K562 (cell line): Measurements from ENCODE around the gene CCDC124. TPM values are rescaled to one million over a fixed set of nuclear protein-coding genes. Genes with fewer than 3 reads are reported as not detected.

Experiments
- ATAC-seq: fragments of 200-7000 bp; cut with Tn5 transposase; 3 replicates; pipeline ENCODE4 v1.9.1; 2020; ENCODE audit warnings: moderate library complexity
- BruUV-seq: library from RNA; stranded (reverse); fragments of 400-500 nt; replicated peaks from 2 replicates; lab custom pipeline; 2021; lab: Mats Ljungman, UMichigan
- CTCF ChIA-PET: fragments of 300-600 bp; formaldehyde crosslinking; extraction: SDS; loops from one replicate; lab custom pipeline; 2021; ENCODE audit warnings: low intra/inter-chr PET ratio; lab: Yijun Ruan, JAX
- POLR2A ChIA-PET: fragments of 300-600, 350-650 bp; sonication (Branson Sonifier 250); formaldehyde crosslinking; extraction: SDS; loops from one replicate; lab custom pipeline; 2021; ENCODE audit warnings: antibody characterized with exemption, inconsistent platforms; lab: Yijun Ruan, JAX
- DNase-seq, 4 experiments: peaks; one replicate each; pipeline versions ENCODE4 v3.0.0 to v3.0.0-alpha.2; 2011 to 2018; ENCODE audit warnings: low spot score in 3 of 4, mixed read lengths in 3 of 4; ENCODE audit errors: extremely low read depth in 1 of 4
- FAIRE-seq: peaks from 2 replicates; lab custom pipeline; 2011; peaks lifted over from hg19 to GRCh38; lab: Jason Lieb, UNC
- H2AFZ ChIP-seq: 2 replicates; pipeline ENCODE4 v1.6.0; 2011; ENCODE audit warnings: low read depth, low read length, control low read depth, inconsistent platforms
- H3K27ac ChIP-seq: fragments of 200-600 bp; 3 replicates; pipeline ENCODE4 v1.8.0; 2011; ENCODE audit warnings: low read depth, mild to moderate bottlenecking, control low read depth, inconsistent platforms, low read length, moderate library complexity, mixed read lengths; ENCODE audit errors: extremely low read depth
- H3K27me3 ChIP-seq, 2 experiments: fragments of 300-600 bp in 1 of 2; 2 replicates in 1 of 2; 3 replicates in 1 of 2; pipeline versions ENCODE4 v1.6.0 to v1.8.0; 2011; ENCODE audit warnings: inconsistent platforms in 2 of 2, low read length in 2 of 2, mild to moderate bottlenecking in 1 of 2, mixed read lengths in 1 of 2, moderate library complexity in 1 of 2; ENCODE audit not compliant: control insufficient read depth in 2 of 2, insufficient read depth in 2 of 2
- H3K36me3 ChIP-seq: fragments of 300-600 bp; 3 replicates; pipeline ENCODE4 v1.8.0; 2011; ENCODE audit warnings: mild to moderate bottlenecking, low read length, inconsistent platforms; ENCODE audit not compliant: control insufficient read depth, insufficient read depth
- H3K4me1 ChIP-seq, 2 experiments: fragments of 200-600 bp in 1 of 2; replicated peaks in 1 of 2; 2 replicates in 1 of 2; 3 replicates in 1 of 2; pipeline versions ENCODE4 v1.5.1 to v1.8.0; 2011; ENCODE audit warnings: inconsistent platforms in 2 of 2, low read length in 2 of 2, mild to moderate bottlenecking in 1 of 2, mixed read lengths in 1 of 2, moderate library complexity in 1 of 2; ENCODE audit not compliant: control insufficient read depth in 2 of 2, insufficient read depth in 2 of 2
- H3K4me2 ChIP-seq: 2 replicates; pipeline ENCODE4 v1.6.1; 2011; ENCODE audit warnings: low read length, control low read depth, inconsistent platforms, mixed read lengths; ENCODE audit not compliant: insufficient read depth
- H3K4me3 ChIP-seq: fragments of 200-600 bp; sonication (generic), shearing (Covaris generic); 2 replicates; pipeline ENCODE4 v1.5.1; 2016; ENCODE audit warnings: control low read depth, inconsistent platforms
- H3K79me2 ChIP-seq: fragments of 200-600 bp; 3 replicates; pipeline ENCODE4 v1.8.0; 2011; ENCODE audit warnings: low read length, inconsistent platforms; ENCODE audit not compliant: control insufficient read depth, insufficient read depth
- H3K9ac ChIP-seq, 2 experiments: 2 replicates each; pipeline versions ENCODE4 v1.6.0 to v1.6.1; 2011; ENCODE audit warnings: low read depth in 2 of 2, low read length in 2 of 2, control low read depth in 1 of 2, inconsistent platforms in 1 of 2, mild to moderate bottlenecking in 1 of 2, mixed read lengths in 1 of 2; ENCODE audit not compliant: insufficient read depth in 1 of 2
- H3K9me1 ChIP-seq: one replicate; pipeline ENCODE4 v1.6.0; 2011; ENCODE audit warnings: inconsistent platforms, mild to moderate bottlenecking, low read length, moderate library complexity; ENCODE audit not compliant: control insufficient read depth, insufficient read depth
- H3K9me3 ChIP-seq: replicated peaks from 2 replicates; pipeline ENCODE4 v1.5.1; 2011; ENCODE audit warnings: low read depth, low read length, inconsistent platforms; ENCODE audit not compliant: control insufficient read depth, insufficient read depth
- H4K20me1 ChIP-seq: replicated peaks from 2 replicates; pipeline ENCODE4 v1.6.1; 2011; ENCODE audit warnings: low read length, inconsistent platforms, mixed read lengths; ENCODE audit not compliant: control insufficient read depth, insufficient read depth
- BRD9 ChIP-seq: fragments of 450-650 bp; IDR thresholded peaks from 2 replicates; pipeline ENCODE4 v1.6.1; 2018; ENCODE audit warnings: low read depth; ENCODE audit not compliant: partially characterized antibody
- CREM ChIP-seq: IDR thresholded peaks from 2 replicates; pipeline ENCODE4 v1.6.1; 2014; ENCODE audit warnings: antibody characterized with exemption, low read depth
- CXXC5 ChIP-seq: fragments of 250-450 bp; sonication (Bioruptor Pico); IDR thresholded peaks from 2 replicates; pipeline ENCODE4 v1.8.0; 2022; ENCODE audit warnings: inconsistent platforms, mild to moderate bottlenecking, moderate library complexity
- ELF1 ChIP-seq: fragments of 200-800 bp; sonication (Bioruptor generic); IDR thresholded peaks from 2 replicates; pipeline ENCODE4 v1.6.1; 2016; ENCODE audit warnings: missing genetic modification characterization, missing compliant biosample characterization
- FOXA3 ChIP-seq, 2 experiments: fragments of 450-650 bp in 1 of 2; sonication (generic) in 1 of 2; formaldehyde crosslinking; IDR thresholded peaks in 1 of 2; conservative IDR thresholded peaks in 1 of 2; 2 replicates each; pipeline versions ENCODE4 v1.4.0 to v1.8.0; 2020 to 2022; ENCODE audit warnings: mild to moderate bottlenecking in 2 of 2, missing genetic modification reagents in 1 of 2
- HNRNPUL1 ChIP-seq: fragments of 200-400 bp; formaldehyde crosslinking; IDR thresholded peaks from 2 replicates; pipeline ENCODE4 v1.6.1; 2017; ENCODE audit warnings: low read length
- POLR3A ChIP-seq: IDR thresholded peaks from 2 replicates; pipeline ENCODE4 v1.6.1; 2011; ENCODE audit warnings: borderline replicate concordance, mild to moderate bottlenecking, moderate library complexity; ENCODE audit not compliant: insufficient read length, insufficient read depth; ENCODE audit errors: extremely low read depth
- POU5F1 ChIP-seq: fragments of 150-350 bp; IDR thresholded peaks from 2 replicates; pipeline ENCODE4 v1.6.1; 2014; ENCODE audit warnings: borderline replicate concordance, low read length, low read depth, mild to moderate bottlenecking; ENCODE audit not compliant: partially characterized antibody
- WGBS: fragments of 100-300 bp; shearing (Covaris generic); methylation state at CpG from one replicate; pipeline ENCODE4 v1.1.6; 2016; ENCODE audit warnings: low coverage, mixed read lengths; ENCODE audit not compliant: insufficient coverage; ENCODE audit errors: missing lambda C conversion rate; 5-methylcytosine and 5-hydroxymethylcytosine counted together
- in situ Hi-C: fragments of 300-500 bp; cut with MboI; formaldehyde crosslinking; loops from 4 replicates; pipeline ENCODE4 v1.15.0; 2018; ENCODE audit warnings: inconsistent platforms, mixed read lengths
- intact Hi-C: fragments of 100-400 bp; cut with micrococcal nuclease; formaldehyde crosslinking; loops from 2 replicates; pipeline ENCODE4 v1.14.2; 2022
- polyA plus RNA-seq, 8 experiments: library from polyadenylated mRNA; depleted of rRNA in 4 of 8; stranded (reverse) in 5 of 8; unstranded in 3 of 8; fragments of >200 nt; fragmentation: Nextera tagmentation in 2 of 8; fragmentation: Illumina TruSeq in 1 of 8; extraction: Ambion mirVana in 2 of 8; extraction: Trizol in 1 of 8; gene quantifications; 2 replicates each; pipeline versions ENCODE4 v1.2.1 to v1.2.3, GENCODE V29; 2011 to 2014; ENCODE audit warnings: inconsistent platforms in 1 of 8, missing spikeins in 1 of 8
- total RNA-seq, 7 experiments: library from RNA; depleted of rRNA in 6 of 7; stranded (reverse); fragments of >200 nt in 6 of 7; fragmentation: Illumina TruSeq in 2 of 7; extraction: Trizol in 2 of 7; gene quantifications; 2 replicates each; pipeline versions ENCODE4 v1.2.1 to v1.2.3, GENCODE V29; 2011 to 2021; ENCODE audit warnings: low replicate concordance in 1 of 7
- TF ChIP-seq, protein P1 (sequence below): fragments of 200-600 bp; sonication (generic); IDR thresholded peaks from one replicate; pipeline ENCODE4 v1.6.1; 2012; ENCODE audit warnings: mild to moderate bottlenecking, low read depth, low read length, inconsistent platforms
- TF ChIP-seq, protein P2 (sequence below): fragments of 250-450 bp; sonication (Bioruptor Pico); IDR thresholded peaks from 2 replicates; pipeline ENCODE4 v1.8.0; 2021; ENCODE audit warnings: moderate library complexity, mild to moderate bottlenecking, inconsistent platforms

Gene CCDC124
- total and polyA plus RNA-seq, 9 of the 15 experiments (the other 6 are each of a cell fraction or from before 2014, with no cell fraction given), result 5.8 to 234 (median 40.1) TPM

DNA sequence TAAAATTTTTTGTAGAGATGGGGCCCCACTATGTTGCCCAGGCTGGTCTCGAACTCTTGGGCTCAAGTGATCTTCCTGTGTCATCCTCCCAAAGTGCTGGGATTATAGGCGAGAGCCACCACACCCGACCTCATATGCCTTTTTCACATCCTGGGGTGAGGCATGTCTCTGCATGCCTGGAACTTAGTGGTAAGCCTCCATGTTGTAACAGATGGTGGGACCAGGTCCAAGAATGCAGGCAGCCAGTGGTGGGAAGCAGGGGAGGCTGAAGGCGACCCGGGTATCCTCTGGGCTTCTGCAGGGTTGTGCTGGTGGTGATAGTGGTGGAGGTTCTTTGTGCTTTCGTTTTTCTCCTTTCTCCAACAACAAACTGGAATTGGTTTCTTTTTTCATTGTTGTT, 30.1 kb upstream of the CCDC124 start:
- intact Hi-C loops, result no loop called here
- BruUV-seq, result no TSS peak
- peaks cover under 1% of the 10 kb centered on the region; the same call in 1 of the 2 replicates for H3K9me3 ChIP-seq
- H4K20me1 ChIP-seq, result no peaks in the 10 kb centered on the region
- ChIA-PET POLR2A (no interaction called here), CTCF (no interaction called here)
- no peaks in the 10 kb centered on the region for H3K9me1 ChIP-seq
- peaks cover 8 to 25% of the 10 kb centered on the region in 2 experiments for H3K27me3 ChIP-seq
- H3K4me1 ChIP-seq, result no peaks in the 10 kb centered on the region
- no peak overlapping the region for H3K27ac ChIP-seq
- H3K79me2 ChIP-seq, result no peaks in the 10 kb centered on the region
- H3K36me3 ChIP-seq, result no peaks in the 10 kb centered on the region
- DNase-seq (no peak), ATAC-seq (no peak), FAIRE-seq (no peak)
- no peak overlapping the region for H3K4me3 ChIP-seq
- no peak overlapping the region for H2AFZ ChIP-seq
- in situ Hi-C loops, result no loop called here
- no peak overlapping the region for H3K9ac ChIP-seq
- 1% methylated on average over 6 of the region's 6 CpGs for WGBS
- no peak overlapping the region for H3K4me2 ChIP-seq
- TF ChIP-seq CXXC5 (CRISPR knock-in tag) (no peak), HNRNPUL1 (no peak), ELF1 (tag) (no peak), POLR3A (no peak), BRD9 (no peak), CREM (no peak), FOXA3 (CRISPR knock-in tag; conservative IDR thresholded peaks at IDR 0.05 in 1 of 2, IDR thresholded peaks at IDR 0.05 in 1 of 2) (no peak), POU5F1 (no peak)
- TF ChIP-seq, protein P1, sequence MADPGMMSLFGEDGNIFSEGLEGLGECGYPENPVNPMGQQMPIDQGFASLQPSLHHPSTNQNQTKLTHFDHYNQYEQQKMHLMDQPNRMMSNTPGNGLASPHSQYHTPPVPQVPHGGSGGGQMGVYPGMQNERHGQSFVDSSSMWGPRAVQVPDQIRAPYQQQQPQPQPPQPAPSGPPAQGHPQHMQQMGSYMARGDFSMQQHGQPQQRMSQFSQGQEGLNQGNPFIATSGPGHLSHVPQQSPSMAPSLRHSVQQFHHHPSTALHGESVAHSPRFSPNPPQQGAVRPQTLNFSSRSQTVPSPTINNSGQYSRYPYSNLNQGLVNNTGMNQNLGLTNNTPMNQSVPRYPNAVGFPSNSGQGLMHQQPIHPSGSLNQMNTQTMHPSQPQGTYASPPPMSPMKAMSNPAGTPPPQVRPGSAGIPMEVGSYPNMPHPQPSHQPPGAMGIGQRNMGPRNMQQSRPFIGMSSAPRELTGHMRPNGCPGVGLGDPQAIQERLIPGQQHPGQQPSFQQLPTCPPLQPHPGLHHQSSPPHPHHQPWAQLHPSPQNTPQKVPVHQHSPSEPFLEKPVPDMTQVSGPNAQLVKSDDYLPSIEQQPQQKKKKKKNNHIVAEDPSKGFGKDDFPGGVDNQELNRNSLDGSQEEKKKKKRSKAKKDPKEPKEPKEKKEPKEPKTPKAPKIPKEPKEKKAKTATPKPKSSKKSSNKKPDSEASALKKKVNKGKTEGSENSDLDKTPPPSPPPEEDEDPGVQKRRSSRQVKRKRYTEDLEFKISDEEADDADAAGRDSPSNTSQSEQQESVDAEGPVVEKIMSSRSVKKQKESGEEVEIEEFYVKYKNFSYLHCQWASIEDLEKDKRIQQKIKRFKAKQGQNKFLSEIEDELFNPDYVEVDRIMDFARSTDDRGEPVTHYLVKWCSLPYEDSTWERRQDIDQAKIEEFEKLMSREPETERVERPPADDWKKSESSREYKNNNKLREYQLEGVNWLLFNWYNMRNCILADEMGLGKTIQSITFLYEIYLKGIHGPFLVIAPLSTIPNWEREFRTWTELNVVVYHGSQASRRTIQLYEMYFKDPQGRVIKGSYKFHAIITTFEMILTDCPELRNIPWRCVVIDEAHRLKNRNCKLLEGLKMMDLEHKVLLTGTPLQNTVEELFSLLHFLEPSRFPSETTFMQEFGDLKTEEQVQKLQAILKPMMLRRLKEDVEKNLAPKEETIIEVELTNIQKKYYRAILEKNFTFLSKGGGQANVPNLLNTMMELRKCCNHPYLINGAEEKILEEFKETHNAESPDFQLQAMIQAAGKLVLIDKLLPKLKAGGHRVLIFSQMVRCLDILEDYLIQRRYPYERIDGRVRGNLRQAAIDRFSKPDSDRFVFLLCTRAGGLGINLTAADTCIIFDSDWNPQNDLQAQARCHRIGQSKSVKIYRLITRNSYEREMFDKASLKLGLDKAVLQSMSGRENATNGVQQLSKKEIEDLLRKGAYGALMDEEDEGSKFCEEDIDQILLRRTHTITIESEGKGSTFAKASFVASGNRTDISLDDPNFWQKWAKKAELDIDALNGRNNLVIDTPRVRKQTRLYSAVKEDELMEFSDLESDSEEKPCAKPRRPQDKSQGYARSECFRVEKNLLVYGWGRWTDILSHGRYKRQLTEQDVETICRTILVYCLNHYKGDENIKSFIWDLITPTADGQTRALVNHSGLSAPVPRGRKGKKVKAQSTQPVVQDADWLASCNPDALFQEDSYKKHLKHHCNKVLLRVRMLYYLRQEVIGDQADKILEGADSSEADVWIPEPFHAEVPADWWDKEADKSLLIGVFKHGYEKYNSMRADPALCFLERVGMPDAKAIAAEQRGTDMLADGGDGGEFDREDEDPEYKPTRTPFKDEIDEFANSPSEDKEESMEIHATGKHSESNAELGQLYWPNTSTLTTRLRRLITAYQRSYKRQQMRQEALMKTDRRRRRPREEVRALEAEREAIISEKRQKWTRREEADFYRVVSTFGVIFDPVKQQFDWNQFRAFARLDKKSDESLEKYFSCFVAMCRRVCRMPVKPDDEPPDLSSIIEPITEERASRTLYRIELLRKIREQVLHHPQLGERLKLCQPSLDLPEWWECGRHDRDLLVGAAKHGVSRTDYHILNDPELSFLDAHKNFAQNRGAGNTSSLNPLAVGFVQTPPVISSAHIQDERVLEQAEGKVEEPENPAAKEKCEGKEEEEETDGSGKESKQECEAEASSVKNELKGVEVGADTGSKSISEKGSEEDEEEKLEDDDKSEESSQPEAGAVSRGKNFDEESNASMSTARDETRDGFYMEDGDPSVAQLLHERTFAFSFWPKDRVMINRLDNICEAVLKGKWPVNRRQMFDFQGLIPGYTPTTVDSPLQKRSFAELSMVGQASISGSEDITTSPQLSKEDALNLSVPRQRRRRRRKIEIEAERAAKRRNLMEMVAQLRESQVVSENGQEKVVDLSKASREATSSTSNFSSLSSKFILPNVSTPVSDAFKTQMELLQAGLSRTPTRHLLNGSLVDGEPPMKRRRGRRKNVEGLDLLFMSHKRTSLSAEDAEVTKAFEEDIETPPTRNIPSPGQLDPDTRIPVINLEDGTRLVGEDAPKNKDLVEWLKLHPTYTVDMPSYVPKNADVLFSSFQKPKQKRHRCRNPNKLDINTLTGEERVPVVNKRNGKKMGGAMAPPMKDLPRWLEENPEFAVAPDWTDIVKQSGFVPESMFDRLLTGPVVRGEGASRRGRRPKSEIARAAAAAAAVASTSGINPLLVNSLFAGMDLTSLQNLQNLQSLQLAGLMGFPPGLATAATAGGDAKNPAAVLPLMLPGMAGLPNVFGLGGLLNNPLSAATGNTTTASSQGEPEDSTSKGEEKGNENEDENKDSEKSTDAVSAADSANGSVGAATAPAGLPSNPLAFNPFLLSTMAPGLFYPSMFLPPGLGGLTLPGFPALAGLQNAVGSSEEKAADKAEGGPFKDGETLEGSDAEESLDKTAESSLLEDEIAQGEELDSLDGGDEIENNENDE, result no peak
- TF ChIP-seq, protein P2, sequence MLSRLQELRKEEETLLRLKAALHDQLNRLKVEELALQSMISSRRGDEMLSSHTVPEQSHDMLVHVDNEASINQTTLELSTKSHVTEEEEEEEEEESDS (CRISPR knock-in tag), result no peak
